HEK293 (cell line): ENCODE results near the gene ST6GAL1.

Experiments
- CTCF ChIA-PET: fragments of 350-600 bp; formaldehyde crosslinking; extraction: SDS; loops from one replicate; lab custom pipeline; 2021; ENCODE audit warnings: antibody characterized with exemption; lab: Yijun Ruan, JAX
- POLR2A ChIA-PET: fragments of 300-600 bp; formaldehyde crosslinking; extraction: SDS; loops from one replicate; lab custom pipeline; 2020; ENCODE audit warnings: antibody characterized with exemption, inconsistent platforms; lab: Yijun Ruan, JAX
- H3K27ac ChIP-seq: fragments of 200-500 bp; sonication (Bioruptor generic); 2 replicates; pipeline ENCODE4 v1.5.1; 2014; ENCODE audit warnings: low read depth, low read length, control low read depth, inconsistent platforms; ENCODE audit errors: extremely low read depth
- H3K36me3 ChIP-seq, 2 experiments: fragments of 200-500 bp in 1 of 2; sonication (Bioruptor generic) in 1 of 2; 1 replicate in 1 of 2; 2 replicates in 1 of 2; pipeline ENCODE4 v1.5.1; 2014 to 2017; ENCODE audit warnings: inconsistent platforms in 2 of 2, low read length in 2 of 2; ENCODE audit not compliant: control insufficient read depth in 2 of 2, insufficient read depth in 1 of 2
- H3K4me1 ChIP-seq: fragments of 200-500 bp; sonication (Bioruptor generic); 2 replicates; pipeline ENCODE4 v1.5.1; 2014; ENCODE audit warnings: mild to moderate bottlenecking, low read length, inconsistent platforms; ENCODE audit not compliant: control insufficient read depth, insufficient read depth
- H3K4me3 ChIP-seq: 2 replicates; pipeline ENCODE4 v1.5.1; 2011; ENCODE audit warnings: low read depth, mild to moderate bottlenecking, control low read depth, low read length, moderate library complexity
- H3K9me3 ChIP-seq: fragments of 200-500 bp; sonication (Bioruptor generic); 2 replicates; pipeline ENCODE4 v1.5.1; 2014; ENCODE audit warnings: low read depth, low read length, inconsistent platforms; ENCODE audit not compliant: control insufficient read depth, insufficient read depth
- ELK4 ChIP-seq: IDR thresholded peaks from 2 replicates; pipeline ENCODE4 v1.6.1; 2011; ENCODE audit warnings: mild to moderate bottlenecking, low read depth, low read length, borderline replicate concordance
- GLI2 ChIP-seq: fragments of 450-650 bp; formaldehyde crosslinking; IDR thresholded peaks from 2 replicates; pipeline ENCODE4; 2017; ENCODE audit warnings: missing biosample characterization, missing genetic modification characterization, low read depth, borderline replicate concordance
- SETDB1 ChIP-seq: IDR thresholded peaks from one replicate; pipeline ENCODE4 v1.6.1; 2017; ENCODE audit warnings: mild to moderate bottlenecking, low read length, moderate library complexity, mixed read lengths; ENCODE audit not compliant: insufficient read length
- YY1 ChIP-seq: fragments of 450-650 bp; formaldehyde crosslinking; IDR thresholded peaks from 2 replicates; pipeline ENCODE4 v1.5.1; 2018; ENCODE audit warnings: missing biosample characterization, missing genetic modification characterization
- ZNF140 ChIP-seq: fragments of 450-650 bp; formaldehyde crosslinking; IDR thresholded peaks from 2 replicates; pipeline ENCODE4 v1.5.1; 2016; ENCODE audit warnings: missing biosample characterization, missing genetic modification characterization
- ZNF202 ChIP-seq: fragments of 450-650 bp; formaldehyde crosslinking; IDR thresholded peaks from 2 replicates; pipeline ENCODE4 v1.5.1; 2016; ENCODE audit warnings: missing biosample characterization, missing genetic modification characterization, borderline replicate concordance
- ZNF24 ChIP-seq: fragments of 450-650 bp; formaldehyde crosslinking; IDR thresholded peaks from 2 replicates; pipeline ENCODE4 v1.5.1; 2016; ENCODE audit warnings: missing biosample characterization, missing genetic modification characterization
- ZNF274 ChIP-seq, 2 experiments: fragments of 200-500 bp in 1 of 2; fragments of 450-650 bp in 1 of 2; sonication (Bioruptor generic) in 1 of 2; formaldehyde crosslinking in 1 of 2; IDR thresholded peaks; 2 replicates each; pipeline versions ENCODE4 v1.5.1 to v1.6.1; 2014 to 2016; ENCODE audit warnings: borderline replicate concordance in 1 of 2, inconsistent platforms in 1 of 2, low read length in 1 of 2, missing biosample characterization in 1 of 2, missing genetic modification characterization in 1 of 2
- ZNF311 ChIP-seq: fragments of 450-650 bp; formaldehyde crosslinking; IDR thresholded peaks from 2 replicates; pipeline ENCODE4 v1.5.1; 2017; ENCODE audit warnings: missing biosample characterization, missing genetic modification characterization, borderline replicate concordance
- ZNF324 ChIP-seq: fragments of 450-650 bp; formaldehyde crosslinking; IDR thresholded peaks from 2 replicates; pipeline ENCODE4 v1.5.1; 2016; ENCODE audit warnings: missing biosample characterization, missing genetic modification characterization
- ZNF335 ChIP-seq: fragments of 450-650 bp; formaldehyde crosslinking; conservative IDR thresholded peaks from 2 replicates; pipeline ENCODE4 v1.5.1; 2016; ENCODE audit warnings: missing biosample characterization, missing genetic modification characterization
- ZNF391 ChIP-seq: fragments of 450-650 bp; formaldehyde crosslinking; IDR thresholded peaks from 2 replicates; pipeline ENCODE4 v1.5.1; 2016; ENCODE audit warnings: low read depth, missing biosample characterization, missing genetic modification characterization, borderline replicate concordance
- ZNF473 ChIP-seq: fragments of 450-650 bp; formaldehyde crosslinking; IDR thresholded peaks from 2 replicates; pipeline ENCODE4 v1.5.1; 2017; ENCODE audit warnings: missing biosample characterization, missing genetic modification characterization
- ZNF549 ChIP-seq: fragments of 450-650 bp; IDR thresholded peaks from 2 replicates; pipeline ENCODE4 v1.5.1; 2018; ENCODE audit warnings: missing biosample characterization, missing genetic modification characterization, mild to moderate bottlenecking, inconsistent platforms, moderate library complexity
- ZNF580 ChIP-seq: fragments of 450-650 bp; formaldehyde crosslinking; IDR thresholded peaks from 2 replicates; pipeline ENCODE4 v1.5.1; 2016; ENCODE audit warnings: missing biosample characterization, missing genetic modification characterization
- ZNF610 ChIP-seq: fragments of 450-650 bp; formaldehyde crosslinking; IDR thresholded peaks from 2 replicates; pipeline ENCODE4 v1.5.1; 2016; ENCODE audit warnings: missing biosample characterization, missing genetic modification characterization, borderline replicate concordance
- ZNF664 ChIP-seq: fragments of 450-650 bp; formaldehyde crosslinking; IDR thresholded peaks from 2 replicates; pipeline ENCODE4 v1.5.1; 2016; ENCODE audit warnings: missing biosample characterization, missing genetic modification characterization
- ZNF792 ChIP-seq: fragments of 450-650 bp; formaldehyde crosslinking; IDR thresholded peaks from 2 replicates; pipeline ENCODE4 v1.5.1; 2016; ENCODE audit warnings: missing biosample characterization, missing genetic modification characterization
- TF ChIP-seq, protein P1 (sequence below): fragments of 450-650 bp; formaldehyde crosslinking; optimal IDR thresholded peaks from 2 replicates; pipeline ENCODE3; 2016; ENCODE audit warnings: missing biosample characterization, mild to moderate bottlenecking, missing genetic modification characterization
- TF ChIP-seq, protein P2 (sequence below): fragments of 450-650 bp; formaldehyde crosslinking; IDR thresholded peaks from 2 replicates; pipeline ENCODE4 v1.5.1; 2016; ENCODE audit warnings: missing biosample characterization, missing genetic modification characterization, borderline replicate concordance

Gene ST6GAL1

GRCh38 chr3:187088701-187089100 is 158.4 kb downstream of the ST6GAL1 start:
- H3K4me1 ChIP-seq, result no peaks in the 10 kb centered on the region

GRCh38 chr3:187093320-187093719 is 163.0 kb downstream of the ST6GAL1 start:
- no peak overlapping the region for H3K27ac ChIP-seq
- H3K4me3 ChIP-seq, result no peak overlapping the region
- ChIA-PET POLR2A (interaction anchor here (1.1 kb wide), 1 partner anchor 9 kb away, joined by 9 read pairs; no protein-coding TSS in a partner anchor), CTCF (interaction anchor here (0.7 to 1.1 kb wide), 2 partner anchors 225 to 243 kb away, joined by 3 to 6 read pairs; no protein-coding TSS in a partner anchor)
- no peaks in the 10 kb centered on the region for H3K9me3 ChIP-seq
- no peaks in the 10 kb centered on the region for H3K4me1 ChIP-seq
- TF ChIP-seq SETDB1, result peak; percentile 54
- TF ChIP-seq, protein P1, sequence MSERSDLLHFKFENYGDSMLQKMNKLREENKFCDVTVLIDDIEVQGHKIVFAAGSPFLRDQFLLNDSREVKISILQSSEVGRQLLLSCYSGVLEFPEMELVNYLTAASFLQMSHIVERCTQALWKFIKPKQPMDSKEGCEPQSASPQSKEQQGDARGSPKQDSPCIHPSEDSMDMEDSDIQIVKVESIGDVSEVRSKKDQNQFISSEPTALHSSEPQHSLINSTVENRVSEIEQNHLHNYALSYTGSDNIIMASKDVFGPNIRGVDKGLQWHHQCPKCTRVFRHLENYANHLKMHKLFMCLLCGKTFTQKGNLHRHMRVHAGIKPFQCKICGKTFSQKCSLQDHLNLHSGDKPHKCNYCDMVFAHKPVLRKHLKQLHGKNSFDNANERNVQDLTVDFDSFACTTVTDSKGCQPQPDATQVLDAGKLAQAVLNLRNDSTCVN (tag by site-specific recombination), result no peak
- no peaks in the 10 kb centered on the region for H3K36me3 ChIP-seq

More at GRCh38 chr3:187088701-187089100, 158.4 kb downstream of the ST6GAL1 start:
- H3K27ac ChIP-seq, result no peak overlapping the region
- ChIA-PET CTCF (no interaction called here), POLR2A (no interaction called here)
- no peak overlapping the region for H3K4me3 ChIP-seq
- H3K9me3 ChIP-seq, result no peaks in the 10 kb centered on the region
- no peaks in the 10 kb centered on the region for H3K36me3 ChIP-seq
- TF ChIP-seq ELK4 (no peak), ZNF473 (tag by site-specific recombination) (no peak), YY1 (tag by site-specific recombination) (no peak), ZNF391 (tag by site-specific recombination) (no peak), ZNF580 (no peak), GLI2 (tag by site-specific recombination) (no peak), ZNF792 (tag by site-specific recombination) (no peak), ZNF664 (no peak), ZNF549 (tag by site-specific recombination) (no peak), ZNF274 (IDR thresholded peaks at IDR 0.05; ENCODE audit: low read length) (no peak), ZNF274 (tag by site-specific recombination; IDR thresholded peaks at IDR 0.05; ENCODE audit: borderline replicate concordance) (no peak), ZNF311 (no peak), ZNF24 (tag by site-specific recombination) (no peak), ZNF202 (tag by site-specific recombination) (no peak), ZNF140 (tag by site-specific recombination) (no peak), ZNF610 (tag by site-specific recombination) (no peak), ZNF324 (tag by site-specific recombination) (no peak), ZNF335 (no peak)
- TF ChIP-seq, protein P2, sequence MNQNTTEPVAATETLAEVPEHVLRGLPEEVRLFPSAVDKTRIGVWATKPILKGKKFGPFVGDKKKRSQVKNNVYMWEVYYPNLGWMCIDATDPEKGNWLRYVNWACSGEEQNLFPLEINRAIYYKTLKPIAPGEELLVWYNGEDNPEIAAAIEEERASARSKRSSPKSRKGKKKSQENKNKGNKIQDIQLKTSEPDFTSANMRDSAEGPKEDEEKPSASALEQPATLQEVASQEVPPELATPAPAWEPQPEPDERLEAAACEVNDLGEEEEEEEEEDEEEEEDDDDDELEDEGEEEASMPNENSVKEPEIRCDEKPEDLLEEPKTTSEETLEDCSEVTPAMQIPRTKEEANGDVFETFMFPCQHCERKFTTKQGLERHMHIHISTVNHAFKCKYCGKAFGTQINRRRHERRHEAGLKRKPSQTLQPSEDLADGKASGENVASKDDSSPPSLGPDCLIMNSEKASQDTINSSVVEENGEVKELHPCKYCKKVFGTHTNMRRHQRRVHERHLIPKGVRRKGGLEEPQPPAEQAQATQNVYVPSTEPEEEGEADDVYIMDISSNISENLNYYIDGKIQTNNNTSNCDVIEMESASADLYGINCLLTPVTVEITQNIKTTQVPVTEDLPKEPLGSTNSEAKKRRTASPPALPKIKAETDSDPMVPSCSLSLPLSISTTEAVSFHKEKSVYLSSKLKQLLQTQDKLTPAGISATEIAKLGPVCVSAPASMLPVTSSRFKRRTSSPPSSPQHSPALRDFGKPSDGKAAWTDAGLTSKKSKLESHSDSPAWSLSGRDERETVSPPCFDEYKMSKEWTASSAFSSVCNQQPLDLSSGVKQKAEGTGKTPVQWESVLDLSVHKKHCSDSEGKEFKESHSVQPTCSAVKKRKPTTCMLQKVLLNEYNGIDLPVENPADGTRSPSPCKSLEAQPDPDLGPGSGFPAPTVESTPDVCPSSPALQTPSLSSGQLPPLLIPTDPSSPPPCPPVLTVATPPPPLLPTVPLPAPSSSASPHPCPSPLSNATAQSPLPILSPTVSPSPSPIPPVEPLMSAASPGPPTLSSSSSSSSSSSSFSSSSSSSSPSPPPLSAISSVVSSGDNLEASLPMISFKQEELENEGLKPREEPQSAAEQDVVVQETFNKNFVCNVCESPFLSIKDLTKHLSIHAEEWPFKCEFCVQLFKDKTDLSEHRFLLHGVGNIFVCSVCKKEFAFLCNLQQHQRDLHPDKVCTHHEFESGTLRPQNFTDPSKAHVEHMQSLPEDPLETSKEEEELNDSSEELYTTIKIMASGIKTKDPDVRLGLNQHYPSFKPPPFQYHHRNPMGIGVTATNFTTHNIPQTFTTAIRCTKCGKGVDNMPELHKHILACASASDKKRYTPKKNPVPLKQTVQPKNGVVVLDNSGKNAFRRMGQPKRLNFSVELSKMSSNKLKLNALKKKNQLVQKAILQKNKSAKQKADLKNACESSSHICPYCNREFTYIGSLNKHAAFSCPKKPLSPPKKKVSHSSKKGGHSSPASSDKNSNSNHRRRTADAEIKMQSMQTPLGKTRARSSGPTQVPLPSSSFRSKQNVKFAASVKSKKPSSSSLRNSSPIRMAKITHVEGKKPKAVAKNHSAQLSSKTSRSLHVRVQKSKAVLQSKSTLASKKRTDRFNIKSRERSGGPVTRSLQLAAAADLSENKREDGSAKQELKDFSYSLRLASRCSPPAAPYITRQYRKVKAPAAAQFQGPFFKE, result no peak
